GM12874 (cell line): ENCODE data around the gene MEIKIN.

Experiments used
- CTCF ChIP-seq: IDR thresholded peaks from 2 replicates; pipeline ENCODE4 v1.5.1; 2011; ENCODE audit warnings: low read depth, mild to moderate bottlenecking, control low read depth, low read length, moderate library complexity; ENCODE audit not compliant: insufficient read depth

The MEIKIN gene

GRCh38 chr5:131952301-131952857 lies 6.9 kb upstream of the MEIKIN start:
- no peak for TF ChIP-seq CTCF

DNA sequence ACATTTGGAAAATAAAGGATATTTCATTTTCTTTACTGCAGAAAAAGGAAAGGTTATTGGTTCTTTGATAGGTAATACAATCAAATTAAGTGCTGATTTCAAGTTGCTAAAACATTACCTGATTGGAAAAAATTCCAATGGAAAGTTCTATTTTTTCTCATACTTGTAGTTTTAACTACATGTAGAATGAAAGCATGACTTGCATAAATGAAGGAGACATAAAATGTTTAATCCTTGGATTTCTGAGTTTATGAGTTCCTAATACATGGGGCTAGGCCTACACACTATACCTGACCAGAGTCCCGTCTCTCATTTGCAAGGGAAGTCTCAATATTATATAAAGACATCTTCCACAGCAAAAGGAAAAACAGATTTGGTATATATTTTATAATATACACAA lies 5.2 kb upstream of the MEIKIN start:
- no peak for TF ChIP-seq CTCF

DNA sequence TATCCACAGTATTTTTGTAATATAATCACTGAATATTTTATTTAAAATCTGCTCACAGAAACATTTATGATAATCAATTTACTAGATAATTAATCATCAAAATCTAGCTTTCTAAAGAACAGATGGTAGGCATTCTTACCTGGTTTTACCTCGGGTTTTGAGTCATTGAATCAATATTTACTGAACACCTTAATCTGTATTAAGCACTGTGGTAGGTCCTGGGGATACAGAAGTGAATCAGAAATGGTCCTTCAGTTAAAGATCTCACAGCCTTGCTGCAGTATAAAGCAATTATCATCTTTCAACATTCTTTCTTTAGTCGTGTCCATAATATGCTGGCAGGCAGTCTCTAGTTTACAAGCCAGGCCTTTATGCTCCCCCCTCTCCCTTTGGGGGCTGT lies 2.0 kb upstream of the MEIKIN start:
- TF ChIP-seq CTCF, result no peak

DNA sequence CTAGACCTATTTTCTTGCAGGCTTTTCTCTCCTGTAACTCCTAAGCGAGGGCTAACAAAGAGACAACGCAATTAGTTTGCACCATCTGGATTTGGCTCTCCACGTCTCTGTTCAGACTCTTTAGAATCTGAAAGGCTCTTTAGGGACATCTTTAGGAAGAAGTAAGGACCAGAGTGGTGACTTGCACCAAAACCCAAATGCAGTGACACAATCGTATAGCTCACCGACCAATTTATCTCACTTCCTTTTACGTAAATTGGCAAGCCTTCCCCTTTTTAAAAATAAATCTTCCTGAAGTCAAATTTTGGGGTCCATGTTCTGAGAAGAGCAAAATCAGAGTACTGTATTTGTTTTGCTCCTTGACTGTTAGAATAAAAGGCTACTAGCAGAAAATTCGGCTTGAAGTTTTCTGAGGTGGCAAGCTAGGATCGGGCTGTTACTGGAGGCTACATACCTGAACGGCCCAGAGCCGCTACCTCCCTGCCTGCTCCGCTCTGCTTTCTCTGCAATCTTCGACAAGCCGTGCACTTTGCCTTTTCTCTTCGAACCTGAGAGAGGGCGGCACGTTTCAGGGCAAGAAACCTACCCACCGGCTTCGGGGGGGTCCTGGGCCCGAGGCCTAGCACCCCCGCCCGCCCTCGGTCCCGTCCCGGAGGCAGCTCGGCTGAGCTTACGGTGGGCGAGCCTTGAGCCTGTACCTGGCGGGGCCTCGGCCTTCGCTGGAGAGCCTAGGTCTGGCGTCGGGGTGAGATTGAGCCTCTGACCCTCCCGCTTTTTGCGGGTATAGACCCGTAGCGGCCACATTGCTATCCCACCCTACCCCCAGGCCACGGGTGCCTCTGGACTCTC lies 537 bp downstream of the MEIKIN start:
- TF ChIP-seq CTCF, result no peak

DNA sequence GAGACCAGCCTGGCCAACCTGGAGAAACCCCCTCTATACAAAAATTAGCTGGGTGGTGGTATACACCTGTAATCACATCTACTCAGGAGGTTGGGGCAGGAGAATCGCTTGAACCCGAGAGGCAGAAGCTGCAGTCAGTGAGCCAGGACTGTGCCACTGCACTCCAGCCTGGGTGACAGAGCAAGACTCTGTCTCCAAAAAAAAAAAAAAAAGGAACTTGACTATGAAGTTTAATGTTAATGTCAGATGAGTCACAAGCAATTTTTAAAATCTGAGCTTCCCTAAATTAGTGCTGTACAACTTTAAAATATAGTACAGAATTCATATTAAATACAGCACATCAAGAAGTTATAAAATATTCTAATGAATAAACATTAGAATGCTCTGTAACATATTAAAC lies 1.5 kb downstream of the MEIKIN start:
- no peak for TF ChIP-seq CTCF

GRCh38 chr5:131942016-131942415 lies 3.4 kb downstream of the MEIKIN start:
- no peak for TF ChIP-seq CTCF

GRCh38 chr5:131939690-131940345 lies 5.6 kb downstream of the MEIKIN start:
- no peak for TF ChIP-seq CTCF
